Right renal cortex interstitium (tissue), 3 donors: ENCODE measurements around the gene AGTR1. TPM values are rescaled to one million over a fixed set of nuclear protein-coding genes. Genes with fewer than 3 reads are reported as not detected.
A peak's percentile ranks its signal among the peaks of the same experiment; 100 is the strongest.
"Not testable (repeated sequence)": the region's sequence is repeated elsewhere in the genome, so short reads cannot be mapped to it uniquely, and the experiment has no call there.

Experiments
- DNase-seq, 3 donors: peaks; one replicate each; pipeline ENCODE4 v3.0.0-alpha.2; 2013; ENCODE audit warnings: low read depth in 3 of 3, low spot score in 2 of 3
- polyA plus RNA-seq, 3 donors: library from polyadenylated mRNA; unstranded; fragments of 120-200 nt; gene quantifications; one replicate each; pipeline ENCODE4 v1.2.1, GENCODE V29; 2013; ENCODE audit not compliant: insufficient read length in 3 of 3

The AGTR1 gene
- polyA plus RNA-seq, 3 donors, result 21.4 to 28.0 (median 21.5) TPM

GRCh38 chr3:148757238-148758215 is 59.8 kb downstream of the AGTR1 start:
- DNase-seq, result no peak

- no peak for DNase-seq
Observed at GRCh38 chr3:148758303-148758884, 60.7 kb downstream of the AGTR1 start.

- no peak for DNase-seq
Observed at GRCh38 chr3:148759430-148759829, 61.7 kb downstream of the AGTR1 start.

GRCh38 chr3:148763156-148763680 is 65.5 kb downstream of the AGTR1 start:
- DNase-seq, result peak in 2 of 3 donors; percentile 32 to 41

GRCh38 chr3:148763986-148764935 is 66.6 kb downstream of the AGTR1 start:
- peak in 2 of 3 donors; percentile 59 to 73 for DNase-seq

GRCh38 chr3:148772361-148772760 is 74.7 kb downstream of the AGTR1 start:
- no peak for DNase-seq

GRCh38 chr3:148772835-148773234 is 75.1 kb downstream of the AGTR1 start:
- no peak for DNase-seq

GRCh38 chr3:148773805-148774204 is 76.1 kb downstream of the AGTR1 start:
- DNase-seq, result no peak

GRCh38 chr3:148778926-148779325 is 81.2 kb downstream of the AGTR1 start:
- DNase-seq, result no peak

- not testable (repeated sequence) for DNase-seq
Observed at GRCh38 chr3:148785026-148785425, 87.3 kb downstream of the AGTR1 start.

GRCh38 chr3:148786159-148786558 is 88.5 kb downstream of the AGTR1 start:
- DNase-seq, result not testable (repeated sequence)

GRCh38 chr3:148789146-148789545 is 91.4 kb downstream of the AGTR1 start:
- DNase-seq, result no peak

GRCh38 chr3:148789906-148790305 is 92.2 kb downstream of the AGTR1 start:
- no peak for DNase-seq

- no peak for DNase-seq
Observed at GRCh38 chr3:148790370-148790769, 92.7 kb downstream of the AGTR1 start.

GRCh38 chr3:148790851-148791735 is 93.4 kb downstream of the AGTR1 start:
- no peak for DNase-seq

GRCh38 chr3:148791920-148792319 is 94.2 kb downstream of the AGTR1 start:
- DNase-seq, result no peak

GRCh38 chr3:148792516-148792915 is 94.8 kb downstream of the AGTR1 start:
- DNase-seq, result no peak
